Measurements from ENCODE around the gene KRT8.
"Not testable (repeated sequence)": the region's sequence is repeated elsewhere in the genome, so short reads cannot be mapped to it uniquely, and the experiment has no call there.

KRT8 gene

DNA sequence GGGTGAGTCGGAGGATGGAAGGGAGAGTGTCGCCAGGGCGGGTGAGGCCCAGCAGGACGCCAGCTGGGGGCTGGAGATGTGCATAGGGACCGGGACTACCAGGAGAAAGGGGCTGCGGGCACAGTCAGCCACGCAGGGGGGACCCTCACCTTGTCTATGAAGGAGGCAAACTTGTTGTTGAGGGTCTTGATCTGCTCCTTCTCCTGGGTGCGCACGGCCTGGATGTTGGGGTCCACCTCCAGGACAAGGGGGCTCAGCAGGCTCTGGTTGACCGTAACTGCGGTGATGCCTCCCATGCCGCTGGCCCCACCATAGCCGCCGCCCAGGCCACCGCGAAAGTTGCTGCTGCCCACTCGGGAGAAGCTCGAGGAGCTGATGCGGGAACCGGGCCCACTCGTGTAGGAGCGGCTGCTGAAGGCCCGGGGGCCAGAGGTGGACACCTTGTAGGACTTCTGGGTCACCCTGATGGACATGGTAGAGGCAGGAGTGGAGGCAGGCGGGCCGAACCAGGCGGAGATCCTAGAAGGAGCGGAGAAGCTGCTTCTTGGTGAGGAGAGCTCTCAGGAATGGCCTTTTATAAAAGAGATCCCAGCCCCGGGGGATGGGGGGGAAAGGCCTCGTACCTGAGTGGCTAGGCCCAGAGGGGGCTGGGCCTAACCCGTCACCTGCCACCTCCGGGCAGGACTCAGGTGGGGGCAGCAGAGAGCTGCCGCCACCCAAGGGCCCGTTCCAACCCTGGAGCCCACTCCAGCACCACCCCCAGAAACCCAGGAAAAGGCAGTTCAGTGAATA lies at the start of gene KRT8:
Gene KRT8, minus strand, starts transcription at position 568 of the 792 bp plus-strand sequence. Its CDS starts 95 bp downstream, at position 473.
- Histone ChIP-seq H3K27ac (ENCODE audit: low read depth, low read length) (peak within 1 kb of the TSS; percentile 86), H3K9ac (ENCODE audit: low read depth, low read length) (peak within 1 kb of the TSS; percentile 57), H3K36me3 (ENCODE audit: control insufficient read depth, insufficient read depth, low read length) (peaks cover 25% of the 10 kb centered on the region), H3K4me3 (ENCODE audit: low read depth, low read length) (peak within 1 kb of the TSS; percentile 93), H3K4me1 (ENCODE audit: control insufficient read depth, insufficient read depth, low read length) (peaks cover 35% of the 10 kb centered on the region)
- H3K27me3 ChIP-seq (ENCODE audit: control insufficient read depth, insufficient read depth, low read length); H3K9me3 ChIP-seq (ENCODE audit: control insufficient read depth, insufficient read depth, low read length): not testable (repeated sequence)

DNA sequence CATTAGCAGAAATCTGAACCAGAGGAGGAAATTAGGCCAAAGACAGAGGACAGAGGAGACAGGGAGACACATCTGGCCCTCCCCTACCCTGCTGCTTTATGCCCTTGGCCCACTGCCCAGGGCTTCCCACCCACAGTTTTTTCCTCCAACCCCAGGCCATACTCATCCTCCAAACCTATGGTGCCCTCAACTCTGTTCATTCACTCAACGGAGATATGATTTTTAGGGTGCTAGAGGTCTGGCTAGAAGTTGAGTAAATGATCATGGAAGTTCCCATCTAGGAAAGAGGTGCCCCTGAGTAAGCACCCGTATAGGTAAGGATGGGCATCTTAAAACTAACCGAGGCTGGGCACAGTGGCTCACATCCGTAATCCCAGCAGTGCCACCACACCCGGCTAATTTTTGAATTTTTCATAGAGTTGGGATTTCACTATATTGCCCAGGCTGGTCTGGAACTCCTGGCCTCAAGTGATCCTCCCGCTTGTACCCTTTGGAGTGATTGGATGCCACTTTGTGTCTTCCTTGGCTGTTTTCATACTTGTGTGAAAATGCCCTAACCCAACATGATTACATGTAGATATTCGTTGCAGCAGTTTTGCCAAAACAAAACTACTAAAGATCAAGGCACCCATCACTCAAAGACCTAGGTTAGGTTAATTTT lies 48.4 kb upstream of the KRT8 start:
- H3K9ac ChIP-seq (ENCODE audit: low read depth, low read length): no peak overlapping the region
- H3K27me3 ChIP-seq (ENCODE audit: control insufficient read depth, insufficient read depth, low read length): no peaks in the 10 kb centered on the region
- H3K27ac ChIP-seq (ENCODE audit: low read depth, low read length): no peak overlapping the region
- H3K4me3 ChIP-seq (ENCODE audit: low read depth, low read length): no peak overlapping the region
- no peaks in the 10 kb centered on the region for H3K9me3 ChIP-seq (ENCODE audit: control insufficient read depth, insufficient read depth, low read length)
- peaks cover 13% of the 10 kb centered on the region for H3K4me1 ChIP-seq (ENCODE audit: control insufficient read depth, insufficient read depth, low read length)
- H3K36me3 ChIP-seq (ENCODE audit: control insufficient read depth, insufficient read depth, low read length): peaks cover 37% of the 10 kb centered on the region

DNA sequence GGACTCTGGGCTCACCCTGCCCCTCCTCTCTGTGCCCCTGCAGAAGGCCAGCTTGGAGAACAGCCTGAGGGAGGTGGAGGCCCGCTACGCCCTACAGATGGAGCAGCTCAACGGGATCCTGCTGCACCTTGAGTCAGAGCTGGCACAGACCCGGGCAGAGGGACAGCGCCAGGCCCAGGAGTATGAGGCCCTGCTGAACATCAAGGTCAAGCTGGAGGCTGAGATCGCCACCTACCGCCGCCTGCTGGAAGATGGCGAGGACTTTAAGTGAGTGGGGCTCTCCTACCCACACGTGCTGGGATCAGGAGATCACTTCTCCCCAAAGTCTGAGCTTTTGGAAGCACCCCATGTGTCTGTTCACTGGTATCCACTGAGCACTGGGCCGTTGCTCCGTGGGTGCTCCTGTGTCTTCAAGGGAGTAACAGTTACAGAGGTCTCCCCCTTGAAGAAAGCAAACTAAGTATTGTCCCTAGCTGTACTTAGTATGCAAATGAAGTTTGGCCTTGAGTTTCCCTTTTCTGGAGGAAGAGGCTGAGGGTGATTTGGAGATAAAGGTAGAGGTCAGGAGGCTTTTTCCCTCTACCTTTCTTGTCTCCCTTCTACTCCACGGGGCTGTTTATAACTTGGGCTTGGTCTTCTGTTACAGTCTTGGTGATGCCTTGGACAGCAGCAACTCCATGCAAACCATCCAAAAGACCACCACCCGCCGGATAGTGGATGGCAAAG lies 47.4 kb upstream of the KRT8 start:
- Histone ChIP-seq H3K27me3 (ENCODE audit: control insufficient read depth, insufficient read depth, low read length) (no peaks in the 10 kb centered on the region), H3K4me3 (ENCODE audit: low read depth, low read length) (no peak overlapping the region), H3K9ac (ENCODE audit: low read depth, low read length) (no peak overlapping the region), H3K27ac (ENCODE audit: low read depth, low read length) (no peak overlapping the region), H3K9me3 (ENCODE audit: control insufficient read depth, insufficient read depth, low read length) (no peaks in the 10 kb centered on the region), H3K36me3 (ENCODE audit: control insufficient read depth, insufficient read depth, low read length) (peaks cover 37% of the 10 kb centered on the region), H3K4me1 (ENCODE audit: control insufficient read depth, insufficient read depth, low read length) (peaks cover 20% of the 10 kb centered on the region)

DNA sequence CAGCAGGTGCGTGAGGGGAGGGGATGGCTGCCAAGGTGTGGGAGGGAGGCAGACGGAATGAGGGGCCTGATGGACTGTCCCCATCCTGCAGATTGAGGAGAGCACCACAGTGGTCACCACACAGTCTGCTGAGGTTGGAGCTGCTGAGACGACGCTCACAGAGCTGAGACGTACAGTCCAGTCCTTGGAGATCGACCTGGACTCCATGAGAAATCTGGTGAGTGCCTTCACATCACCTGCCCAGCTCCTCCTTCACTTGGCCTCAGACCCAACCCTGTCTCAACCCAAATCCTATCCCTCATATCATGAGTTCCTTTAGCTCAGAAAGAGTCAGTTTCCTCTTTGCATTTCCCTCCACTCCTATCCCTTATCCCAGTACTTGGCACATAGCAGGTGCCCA lies 46.8 kb upstream of the KRT8 start:
- no peak overlapping the region for H3K9ac ChIP-seq (ENCODE audit: low read depth, low read length)
- H3K27ac ChIP-seq (ENCODE audit: low read depth, low read length): no peak overlapping the region
- H3K4me3 ChIP-seq (ENCODE audit: low read depth, low read length): no peak overlapping the region; the same call in 1 of the 2 replicates

DNA sequence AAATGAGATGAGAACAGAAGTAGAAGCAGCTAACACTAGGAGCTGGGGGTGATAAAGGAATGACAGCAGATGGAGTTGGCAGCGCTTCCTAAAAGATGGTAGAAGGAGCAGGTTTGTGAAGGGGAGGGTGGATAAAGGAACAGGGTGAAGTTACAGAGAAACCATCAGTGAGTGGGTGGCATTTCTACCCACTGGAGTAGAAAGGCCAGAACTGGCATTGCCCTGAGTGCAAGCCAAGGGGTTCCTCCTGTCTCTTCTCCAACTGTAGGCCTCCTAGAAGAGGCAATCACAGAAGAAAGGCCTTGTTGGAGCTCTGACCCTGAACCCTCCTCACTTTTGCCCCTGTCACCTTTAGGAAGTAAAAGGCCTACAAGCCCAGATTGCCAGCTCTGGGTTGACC lies 46.2 kb upstream of the KRT8 start:
- Histone ChIP-seq H3K9me3 (ENCODE audit: control insufficient read depth, insufficient read depth, low read length) (no peaks in the 10 kb centered on the region), H3K4me1 (ENCODE audit: control insufficient read depth, insufficient read depth, low read length) (peaks cover 27% of the 10 kb centered on the region), H3K36me3 (ENCODE audit: control insufficient read depth, insufficient read depth, low read length) (peaks cover 37% of the 10 kb centered on the region), H3K9ac (ENCODE audit: low read depth, low read length) (no peak overlapping the region), H3K4me3 (ENCODE audit: low read depth, low read length) (peak overlapping the region; percentile 71; the same call in 1 of the 2 replicates), H3K27ac (ENCODE audit: low read depth, low read length) (no peak overlapping the region), H3K27me3 (ENCODE audit: control insufficient read depth, insufficient read depth, low read length) (no peaks in the 10 kb centered on the region)

More for the DNA sequence above, 46.8 kb upstream of the KRT8 start:
- Histone ChIP-seq H3K4me1 (ENCODE audit: control insufficient read depth, insufficient read depth, low read length) (peaks cover 22% of the 10 kb centered on the region), H3K9me3 (ENCODE audit: control insufficient read depth, insufficient read depth, low read length) (no peaks in the 10 kb centered on the region), H3K36me3 (ENCODE audit: control insufficient read depth, insufficient read depth, low read length) (peaks cover 37% of the 10 kb centered on the region), H3K27me3 (ENCODE audit: control insufficient read depth, insufficient read depth, low read length) (no peaks in the 10 kb centered on the region)

DNA sequence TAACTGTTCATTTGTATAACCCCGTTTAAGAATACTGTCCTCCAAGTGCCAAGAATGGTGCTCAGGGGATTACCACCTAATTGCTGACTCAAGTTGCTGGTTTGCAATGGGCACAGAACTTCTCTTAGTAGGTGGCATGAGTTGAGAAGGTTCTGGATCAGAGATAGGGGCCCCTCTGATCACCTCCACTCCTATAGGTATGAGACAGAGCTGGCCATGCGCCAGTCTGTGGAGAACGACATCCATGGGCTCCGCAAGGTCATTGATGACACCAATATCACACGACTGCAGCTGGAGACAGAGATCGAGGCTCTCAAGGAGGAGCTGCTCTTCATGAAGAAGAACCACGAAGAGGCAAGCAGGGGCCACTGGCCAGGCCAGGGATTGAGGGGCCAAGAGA lies 45.7 kb upstream of the KRT8 start:
- no peak overlapping the region for H3K9ac ChIP-seq (ENCODE audit: low read depth, low read length)
- peaks cover 37% of the 10 kb centered on the region for H3K36me3 ChIP-seq (ENCODE audit: control insufficient read depth, insufficient read depth, low read length)
- peak overlapping the region; percentile 88 for H3K27ac ChIP-seq (ENCODE audit: low read depth, low read length)
- no peaks in the 10 kb centered on the region for H3K27me3 ChIP-seq (ENCODE audit: control insufficient read depth, insufficient read depth, low read length)
- H3K9me3 ChIP-seq (ENCODE audit: control insufficient read depth, insufficient read depth, low read length): no peaks in the 10 kb centered on the region
- peaks cover 32% of the 10 kb centered on the region for H3K4me1 ChIP-seq (ENCODE audit: control insufficient read depth, insufficient read depth, low read length)
- H3K4me3 ChIP-seq (ENCODE audit: low read depth, low read length): peak overlapping the region; percentile 71

DNA sequence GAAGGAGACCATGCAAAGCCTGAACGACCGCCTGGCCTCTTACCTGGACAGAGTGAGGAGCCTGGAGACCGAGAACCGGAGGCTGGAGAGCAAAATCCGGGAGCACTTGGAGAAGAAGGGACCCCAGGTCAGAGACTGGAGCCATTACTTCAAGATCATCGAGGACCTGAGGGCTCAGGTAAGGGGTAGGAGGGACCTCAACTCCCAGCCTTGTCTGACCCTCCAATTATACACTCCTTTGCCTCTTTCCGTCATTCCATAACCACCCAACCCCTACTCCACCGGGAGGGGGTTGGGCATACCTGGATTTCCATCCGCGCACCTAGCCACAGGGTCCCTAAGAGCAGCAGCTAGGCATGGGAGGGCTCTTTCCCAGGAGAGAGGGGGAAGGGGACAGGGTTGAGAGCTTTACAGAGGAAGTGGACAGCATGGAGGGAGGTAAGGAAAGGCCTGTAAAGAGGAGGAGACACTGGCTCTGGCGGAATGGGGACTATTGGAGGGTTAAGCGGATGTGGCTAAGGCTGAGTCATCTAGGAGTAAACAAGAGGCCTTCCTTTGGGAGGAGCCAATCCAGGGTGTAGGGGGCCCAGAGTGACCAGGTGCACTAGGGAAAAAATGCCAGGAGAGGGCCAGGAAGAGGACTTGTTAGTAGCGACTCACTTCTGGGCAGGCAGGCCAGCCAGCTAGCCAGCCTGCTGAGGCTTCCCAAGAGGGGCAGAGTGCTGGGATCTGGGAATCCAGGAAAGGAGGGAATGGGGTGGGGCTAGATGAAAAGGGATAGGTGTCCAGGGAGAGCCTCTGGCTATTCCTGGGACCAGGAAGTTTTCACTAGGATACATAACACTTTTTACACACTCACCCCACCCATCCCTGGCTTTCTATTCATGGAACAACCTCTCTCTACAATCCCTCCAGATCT lies 44.8 kb upstream of the KRT8 start:
- no peaks in the 10 kb centered on the region for H3K27me3 ChIP-seq (ENCODE audit: control insufficient read depth, insufficient read depth, low read length)
- no peaks in the 10 kb centered on the region for H3K9me3 ChIP-seq (ENCODE audit: control insufficient read depth, insufficient read depth, low read length)
- peaks cover 37% of the 10 kb centered on the region for H3K36me3 ChIP-seq (ENCODE audit: control insufficient read depth, insufficient read depth, low read length)
- H3K4me1 ChIP-seq (ENCODE audit: control insufficient read depth, insufficient read depth, low read length): peaks cover 41% of the 10 kb centered on the region
- peak overlapping the region; percentile 78 for H3K9ac ChIP-seq (ENCODE audit: low read depth, low read length)
- H3K27ac ChIP-seq (ENCODE audit: low read depth, low read length): peak overlapping the region; percentile 88
- H3K4me3 ChIP-seq (ENCODE audit: low read depth, low read length): peak overlapping the region; percentile 71

DNA sequence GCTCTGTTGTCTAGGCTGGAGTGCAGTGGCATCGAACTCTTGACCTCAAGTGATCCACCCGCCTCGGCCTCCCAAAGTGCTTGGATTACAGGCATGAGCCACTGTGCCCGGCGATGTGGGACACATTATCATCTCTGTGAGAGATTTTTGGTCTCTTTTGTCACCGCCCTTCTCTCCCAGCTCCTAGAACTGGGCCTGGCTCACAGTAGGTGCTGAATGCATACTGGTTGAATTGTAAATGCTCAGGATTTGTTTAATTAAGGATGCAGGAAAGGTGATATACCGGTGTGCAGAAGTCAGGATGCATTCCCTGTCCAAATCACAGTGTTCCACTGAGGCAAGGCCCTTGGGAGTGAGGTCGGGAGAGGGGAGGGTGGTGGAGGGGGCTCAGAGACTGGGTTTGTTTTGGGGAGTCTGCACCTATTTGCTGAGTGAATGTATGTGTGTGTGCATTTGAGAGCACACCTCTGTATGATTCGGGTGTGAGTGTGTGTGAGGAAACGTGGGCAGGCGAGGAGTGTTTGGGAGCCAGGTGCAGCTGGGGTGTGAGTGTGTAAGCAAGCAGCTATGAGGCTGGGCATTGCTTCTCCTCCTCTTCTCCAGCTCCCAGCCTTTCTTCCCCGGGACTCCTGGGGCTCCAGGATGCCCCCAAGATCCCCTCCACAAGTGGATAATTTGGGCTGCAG lies 43.0 kb upstream of the KRT8 start:
- H3K4me1 ChIP-seq (ENCODE audit: control insufficient read depth, insufficient read depth, low read length): peaks cover 45% of the 10 kb centered on the region
- H3K9me3 ChIP-seq (ENCODE audit: control insufficient read depth, insufficient read depth, low read length): no peaks in the 10 kb centered on the region
- no peaks in the 10 kb centered on the region for H3K27me3 ChIP-seq (ENCODE audit: control insufficient read depth, insufficient read depth, low read length)
- H3K4me3 ChIP-seq (ENCODE audit: low read depth, low read length): peak overlapping the region; percentile 71
- peaks cover 30% of the 10 kb centered on the region for H3K36me3 ChIP-seq (ENCODE audit: control insufficient read depth, insufficient read depth, low read length)
- peak overlapping the region; percentile 63; the same call in 1 of the 2 replicates for H3K9ac ChIP-seq (ENCODE audit: low read depth, low read length)
- H3K27ac ChIP-seq (ENCODE audit: low read depth, low read length): peak overlapping the region; percentile 88

DNA sequence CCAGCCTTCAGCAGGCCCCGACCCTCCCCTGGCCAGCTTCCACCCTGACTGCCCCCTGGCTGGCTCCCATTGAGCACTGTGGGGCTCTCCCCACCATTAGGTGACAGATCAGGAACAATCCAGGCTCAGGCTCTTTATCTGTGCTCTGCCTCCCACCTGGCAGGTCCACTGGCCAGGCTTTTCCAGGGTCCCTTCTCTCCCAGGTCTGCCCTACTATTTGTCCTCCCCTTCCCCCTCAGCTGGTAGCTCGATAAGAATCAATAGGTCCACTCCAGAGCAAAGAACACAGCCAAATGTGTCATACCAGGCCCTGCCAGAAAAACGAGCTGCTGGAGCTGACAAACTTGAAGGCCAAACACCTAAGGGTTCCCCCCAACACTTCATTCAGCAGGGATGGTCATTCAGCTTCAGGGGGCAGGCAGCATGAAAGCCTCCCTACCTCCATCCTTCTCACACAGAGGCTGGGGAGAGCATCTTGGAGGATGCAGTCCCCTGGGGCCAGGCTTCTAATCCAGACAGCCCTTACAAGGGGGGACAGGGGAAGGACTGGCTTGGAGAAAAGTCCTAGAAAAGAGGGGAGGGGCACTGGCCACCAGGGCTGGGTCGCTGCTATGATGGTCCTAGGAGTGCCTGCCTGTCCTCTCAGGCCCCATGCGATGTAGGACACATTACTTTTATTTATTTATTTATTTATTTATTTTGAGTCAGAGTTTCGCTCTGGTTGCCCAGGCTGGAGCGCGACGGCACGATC lies 42.1 kb upstream of the KRT8 start:
- H3K27me3 ChIP-seq (ENCODE audit: control insufficient read depth, insufficient read depth, low read length): no peaks in the 10 kb centered on the region
- H3K36me3 ChIP-seq (ENCODE audit: control insufficient read depth, insufficient read depth, low read length): peaks cover 20% of the 10 kb centered on the region
- H3K27ac ChIP-seq (ENCODE audit: low read depth, low read length): peak overlapping the region; percentile 97
- H3K4me1 ChIP-seq (ENCODE audit: control insufficient read depth, insufficient read depth, low read length): peaks cover 45% of the 10 kb centered on the region
- H3K9me3 ChIP-seq (ENCODE audit: control insufficient read depth, insufficient read depth, low read length): no peaks in the 10 kb centered on the region
- H3K9ac ChIP-seq (ENCODE audit: low read depth, low read length): 0 out of 2 replicates have a peak overlapping the region, but pooled peaks have one; percentile 45
- no peak overlapping the region for H3K4me3 ChIP-seq (ENCODE audit: low read depth, low read length)
